ENCODE measurements around the gene SYT7. TPM values are rescaled to one million over a fixed set of nuclear protein-coding genes. Genes with fewer than 3 reads are reported as not detected.

SYT7 gene
- total and polyA plus RNA-seq, 10 donors: 0.14 to 5.3 (median 2.3) TPM

- Histone ChIP-seq H3K4me1 (peaks cover 0 to 11% (median 2%) of the 10 kb centered on the region in 6 donors), H3K27ac (no peak overlapping the region), H3K4me3 (no peak overlapping the region), H3K27me3 (replicated peaks in 1 of 7) (no peaks in the 10 kb centered on the region), H3K9me3 (no peaks in the 10 kb centered on the region), H3K36me3 (no peaks in the 10 kb centered on the region)
- no peak for TF ChIP-seq POLR2AphosphoS5 (IDR thresholded peaks at IDR 0.05)
- TF ChIP-seq POLR2A (IDR thresholded peaks at IDR 0.05): no peak
- TF ChIP-seq, protein P1, sequence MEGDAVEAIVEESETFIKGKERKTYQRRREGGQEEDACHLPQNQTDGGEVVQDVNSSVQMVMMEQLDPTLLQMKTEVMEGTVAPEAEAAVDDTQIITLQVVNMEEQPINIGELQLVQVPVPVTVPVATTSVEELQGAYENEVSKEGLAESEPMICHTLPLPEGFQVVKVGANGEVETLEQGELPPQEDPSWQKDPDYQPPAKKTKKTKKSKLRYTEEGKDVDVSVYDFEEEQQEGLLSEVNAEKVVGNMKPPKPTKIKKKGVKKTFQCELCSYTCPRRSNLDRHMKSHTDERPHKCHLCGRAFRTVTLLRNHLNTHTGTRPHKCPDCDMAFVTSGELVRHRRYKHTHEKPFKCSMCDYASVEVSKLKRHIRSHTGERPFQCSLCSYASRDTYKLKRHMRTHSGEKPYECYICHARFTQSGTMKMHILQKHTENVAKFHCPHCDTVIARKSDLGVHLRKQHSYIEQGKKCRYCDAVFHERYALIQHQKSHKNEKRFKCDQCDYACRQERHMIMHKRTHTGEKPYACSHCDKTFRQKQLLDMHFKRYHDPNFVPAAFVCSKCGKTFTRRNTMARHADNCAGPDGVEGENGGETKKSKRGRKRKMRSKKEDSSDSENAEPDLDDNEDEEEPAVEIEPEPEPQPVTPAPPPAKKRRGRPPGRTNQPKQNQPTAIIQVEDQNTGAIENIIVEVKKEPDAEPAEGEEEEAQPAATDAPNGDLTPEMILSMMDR (IDR thresholded peaks at IDR 0.05 in 8 of 11, conservative IDR thresholded peaks at IDR 0.05 in 3 of 11): no peak
- DNase-seq: no peak
- 73 to 82% (median 79%) methylated on average over 15 of the region's 15 CpGs for WGBS, 5 donors
- intact Hi-C loops (cut with DNase I; ENCODE audit: low total_unique reads): no loop called here
These were observed 82.0 kb downstream of the SYT7 start for GRCh38 chr11:61498767-61499341.

DNA sequence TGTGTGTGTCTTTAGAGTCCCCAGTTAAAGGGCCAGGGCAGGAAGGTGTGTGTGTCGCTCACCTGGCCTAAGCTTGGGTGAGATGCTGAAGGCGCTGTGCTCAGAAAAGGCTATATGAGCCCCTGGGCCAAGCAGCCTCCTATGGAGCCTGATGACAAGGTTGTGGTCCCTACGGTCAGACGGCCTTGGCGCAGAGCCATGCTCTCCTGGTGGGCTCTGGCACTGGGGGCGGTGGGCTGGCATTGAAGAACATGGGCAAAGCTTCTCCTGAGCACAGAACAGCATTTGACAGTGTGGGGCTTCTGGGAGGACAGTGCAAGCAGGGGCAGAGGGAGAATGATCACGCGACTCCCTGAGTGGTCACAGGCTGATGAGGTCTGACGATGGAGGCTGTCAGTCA lies 83.0 kb downstream of the SYT7 start:
- 73 to 85% (median 80%) methylated on average over 6 to 9 of the region's 9 CpGs for WGBS, 5 donors
- Histone ChIP-seq H3K27ac (no peak overlapping the region), H3K36me3 (no peaks in the 10 kb centered on the region), H3K4me1 (peaks cover 0 to 11% (median 2%) of the 10 kb centered on the region in 6 donors), H3K4me3 (no peak overlapping the region), H3K9me3 (no peaks in the 10 kb centered on the region), H3K27me3 (replicated peaks in 1 of 7) (no peaks in the 10 kb centered on the region)
- no peak for DNase-seq
- intact Hi-C loops (cut with DNase I; ENCODE audit: low total_unique reads): no loop called here
- TF ChIP-seq, protein P1 (IDR thresholded peaks at IDR 0.05 in 8 of 11, conservative IDR thresholded peaks at IDR 0.05 in 3 of 11): no peak
- TF ChIP-seq POLR2A (IDR thresholded peaks at IDR 0.05) (no peak), POLR2AphosphoS5 (IDR thresholded peaks at IDR 0.05) (no peak)

GRCh38 chr11:61497473-61497872 lies 83.4 kb downstream of the SYT7 start:
- Histone ChIP-seq H3K9me3 (no peaks in the 10 kb centered on the region), H3K4me3 (no peak overlapping the region), H3K27me3 (replicated peaks in 1 of 7) (no peaks in the 10 kb centered on the region), H3K36me3 (no peaks in the 10 kb centered on the region), H3K27ac (no peak overlapping the region), H3K4me1 (peaks cover 0 to 11% (median 2%) of the 10 kb centered on the region in 6 donors)
- TF ChIP-seq POLR2AphosphoS5 (IDR thresholded peaks at IDR 0.05) (no peak), POLR2A (IDR thresholded peaks at IDR 0.05) (no peak)
- TF ChIP-seq, protein P1 (IDR thresholded peaks at IDR 0.05 in 8 of 11, conservative IDR thresholded peaks at IDR 0.05 in 3 of 11): no peak
- no peak for DNase-seq
- intact Hi-C loops (cut with DNase I; ENCODE audit: low total_unique reads): no loop called here
- 47 to 96% (median 87%) methylated on average over 2 of the region's 2 CpGs for WGBS, 5 donors

DNA sequence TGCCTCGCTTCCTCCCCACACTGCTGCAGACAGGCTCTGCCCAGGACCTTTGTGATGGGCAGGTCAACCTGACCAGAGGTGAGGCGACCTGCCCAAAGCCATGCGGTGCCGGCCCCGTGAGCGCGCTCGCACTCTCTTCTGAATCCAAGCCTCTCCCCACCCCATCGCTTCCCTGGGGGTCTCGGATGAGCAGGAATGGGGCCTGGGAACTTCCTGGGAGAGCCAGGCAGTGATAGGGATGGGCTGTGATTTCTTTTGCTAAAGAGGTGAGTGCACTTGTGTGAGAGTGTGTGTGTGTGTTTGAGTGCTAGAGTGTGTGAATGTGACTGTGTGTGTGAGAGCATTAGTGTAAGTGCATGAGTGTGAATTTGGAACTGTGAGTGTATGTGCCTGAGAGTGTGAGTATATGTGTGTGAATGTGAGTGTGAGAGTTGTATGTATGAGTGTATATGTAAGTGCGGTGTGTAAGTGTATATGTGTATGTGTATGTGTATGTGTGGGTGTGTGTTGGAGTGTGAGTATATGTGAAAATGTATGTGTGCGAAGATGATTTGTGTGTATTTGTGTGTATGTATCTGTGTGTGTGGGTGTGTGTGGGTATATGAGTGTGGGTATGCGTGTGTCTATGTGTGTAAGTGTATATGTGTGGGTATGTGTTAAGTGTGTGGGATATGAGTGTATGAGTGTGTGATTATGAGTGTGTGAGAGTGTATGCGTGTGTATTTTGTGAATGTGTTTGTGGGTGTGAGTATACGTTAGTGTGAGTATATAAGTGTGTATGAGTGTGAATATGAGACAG lies 84.1 kb downstream of the SYT7 start:
- no peaks in the 10 kb centered on the region for H3K27me3 ChIP-seq (replicated peaks in 1 of 7)
- peaks cover 0 to 11% (median 2%) of the 10 kb centered on the region in 6 donors for H3K4me1 ChIP-seq
- WGBS, 5 donors: 93 to 98% (median 95%) methylated on average over 12 to 15 of the region's 15 CpGs
- no peaks in the 10 kb centered on the region for H3K36me3 ChIP-seq
- H3K4me3 ChIP-seq: no peak overlapping the region
- no peak overlapping the region for H3K27ac ChIP-seq
- H3K9me3 ChIP-seq: no peaks in the 10 kb centered on the region
- no peak for DNase-seq
- TF ChIP-seq POLR2A (IDR thresholded peaks at IDR 0.05): no peak
- TF ChIP-seq, protein P1 (IDR thresholded peaks at IDR 0.05 in 8 of 11, conservative IDR thresholded peaks at IDR 0.05 in 3 of 11): no peak
- no peak for TF ChIP-seq POLR2AphosphoS5 (IDR thresholded peaks at IDR 0.05)
- intact Hi-C loops (cut with DNase I; ENCODE audit: low total_unique reads): no loop called here

Data from spleen (tissue), 11 donors.